GM12878 (cell line): ENCODE measurements around the gene CPNE9. TPM values are rescaled to one million over a fixed set of nuclear protein-coding genes. Genes with fewer than 3 reads are reported as not detected.

ENCODE experiments used
- ATAC-seq: fragments of 200-7000 bp; cut with Tn5 transposase; 3 replicates; pipeline ENCODE4 v1.9.1; 2020; ENCODE audit warnings: mild to moderate bottlenecking, moderate library complexity
- BruUV-seq: library from RNA; stranded (reverse); fragments of 400-500 nt; replicated peaks from 2 replicates; lab custom pipeline; 2021; lab: Mats Ljungman, UMichigan
- CTCF ChIA-PET: fragments of 300-600 bp; sonication (Branson Sonifier 250); formaldehyde crosslinking; extraction: SDS; loops from one replicate; lab custom pipeline; 2021; ENCODE audit warnings: inconsistent platforms; lab: Yijun Ruan, JAX
- POLR2A ChIA-PET: fragments of 350-600 bp; formaldehyde crosslinking; extraction: SDS; loops from one replicate; lab custom pipeline; 2021; ENCODE audit warnings: inconsistent platforms; lab: Charles Lee
- RAD21 ChIA-PET: fragments of 300-600 bp; sonication (Branson Sonifier 250); formaldehyde crosslinking; loops from one replicate; lab custom pipeline; 2023; ENCODE audit warnings: antibody characterized with exemption; ENCODE audit not compliant: unreplicated experiment; lab: Charles Lee
- SMC1A ChIA-PET: fragments of 300-600 bp; sonication (Branson Sonifier 250); formaldehyde crosslinking; loops from one replicate; lab custom pipeline; 2023; ENCODE audit not compliant: unreplicated experiment, uncharacterized antibody; lab: Charles Lee
- DNase-seq: peaks from one replicate; pipeline ENCODE4 v3.0.0-alpha.2; 2011; ENCODE audit warnings: low read depth, low spot score
- FAIRE-seq: peaks from 3 replicates; lab custom pipeline; 2011; peaks lifted over from hg19 to GRCh38; lab: Jason Lieb, UNC
- H2AFZ ChIP-seq: 2 replicates; pipeline ENCODE4 v1.6.0; 2011; ENCODE audit warnings: low read depth, low read length, control low read depth; ENCODE audit not compliant: control insufficient read depth
- H3K27ac ChIP-seq: 2 replicates; pipeline ENCODE4 v1.5.1; 2011; ENCODE audit warnings: control low read depth; ENCODE audit not compliant: control insufficient read depth, insufficient read depth
- H3K27me3 ChIP-seq, 2 experiments: replicated peaks in 1 of 2; 2 replicates each; pipeline versions ENCODE4 v1.6.0 to v1.6.1; 2011; ENCODE audit warnings: low read length in 1 of 2; ENCODE audit not compliant: control insufficient read depth in 2 of 2, insufficient read depth in 2 of 2
- H3K36me3 ChIP-seq, 2 experiments: 2 replicates each; pipeline ENCODE4 v1.5.1; 2011; ENCODE audit warnings: low read length in 1 of 2; ENCODE audit not compliant: control insufficient read depth in 2 of 2, insufficient read depth in 2 of 2
- H3K4me1 ChIP-seq: 2 replicates; pipeline ENCODE4 v1.6.1; 2011; ENCODE audit warnings: mild to moderate bottlenecking, low read length, moderate library complexity, mixed read lengths; ENCODE audit not compliant: control insufficient read depth, insufficient read depth
- H3K4me2 ChIP-seq: 2 replicates; pipeline ENCODE4 v1.6.0; 2011; ENCODE audit warnings: control low read depth; ENCODE audit not compliant: control insufficient read depth, insufficient read depth
- H3K4me3 ChIP-seq: fragments of 200-600 bp; sonication (generic); 2 replicates; pipeline ENCODE4 v1.5.1; 2016
- H3K79me2 ChIP-seq: 2 replicates; pipeline ENCODE4 v1.6.0; 2011; ENCODE audit warnings: low read length; ENCODE audit not compliant: control insufficient read depth, insufficient read depth
- H3K9ac ChIP-seq: 2 replicates; pipeline ENCODE4 v1.8.0; 2011; ENCODE audit warnings: low read length, control low read depth, mixed read lengths; ENCODE audit not compliant: control insufficient read depth, insufficient read depth
- H3K9me3 ChIP-seq: replicated peaks from 3 replicates; pipeline ENCODE4 v1.5.1; 2011; ENCODE audit warnings: mild to moderate bottlenecking, low read length; ENCODE audit not compliant: control insufficient read depth, insufficient read depth
- H4K20me1 ChIP-seq: 2 replicates; pipeline ENCODE4 v1.6.0; 2011; ENCODE audit not compliant: control insufficient read depth, insufficient read depth
- BCL11A ChIP-seq: IDR thresholded peaks from 2 replicates; pipeline ENCODE4 v1.6.1; 2011; ENCODE audit warnings: low read depth, low read length
- CHD4 ChIP-seq: fragments of 200-600 bp; sonication (generic); IDR thresholded peaks from 2 replicates; pipeline ENCODE4 v1.6.1; 2016; ENCODE audit warnings: mild to moderate bottlenecking
- GABPA ChIP-seq: IDR thresholded peaks from 2 replicates; pipeline ENCODE4 v1.6.1; 2014; ENCODE audit warnings: antibody characterized with exemption, low read depth, mild to moderate bottlenecking, inconsistent platforms
- IRF4 ChIP-seq: IDR thresholded peaks from 2 replicates; pipeline ENCODE4 v1.6.1; 2011; ENCODE audit warnings: low read depth, low read length
- JUND ChIP-seq: IDR thresholded peaks from 2 replicates; pipeline ENCODE4 v1.6.1; 2012; ENCODE audit warnings: low read depth, mild to moderate bottlenecking, low read length, improper control_type of control experiment, moderate library complexity
- MEF2A ChIP-seq: IDR thresholded peaks from 2 replicates; pipeline ENCODE4 v1.6.1; 2011; ENCODE audit warnings: low read depth, mild to moderate bottlenecking, low read length, moderate library complexity; ENCODE audit not compliant: insufficient read depth
- MEF2B ChIP-seq: fragments of 450-650 bp; IDR thresholded peaks from 2 replicates; pipeline ENCODE4 v1.6.1; 2018; ENCODE audit warnings: mild to moderate bottlenecking, moderate library complexity; ENCODE audit not compliant: partially characterized antibody, poor library complexity, severe bottlenecking
- PKNOX1 ChIP-seq: fragments of 450-650 bp; IDR thresholded peaks from 2 replicates; pipeline ENCODE4 v1.6.1; 2016; ENCODE audit warnings: mild to moderate bottlenecking
- RFX5 ChIP-seq: IDR thresholded peaks from 2 replicates; pipeline ENCODE4 v1.6.1; 2011; ENCODE audit warnings: low read depth, low read length, improper control_type of control experiment
- SUZ12 ChIP-seq: fragments of 200-600 bp; sonication (generic); IDR thresholded peaks from one replicate; pipeline ENCODE4 v1.6.1; 2018; ENCODE audit warnings: antibody characterized with exemption, mild to moderate bottlenecking; ENCODE audit not compliant: unreplicated experiment
- TCF12 ChIP-seq: IDR thresholded peaks from 2 replicates; pipeline ENCODE4 v1.6.1; 2011; ENCODE audit warnings: low read depth, mild to moderate bottlenecking, low read length
- USF1 ChIP-seq: IDR thresholded peaks from 2 replicates; pipeline ENCODE4 v1.6.1; 2011; ENCODE audit warnings: borderline replicate concordance, low read depth, mild to moderate bottlenecking, moderate library complexity, mixed read lengths, low read length; ENCODE audit not compliant: insufficient read depth; ENCODE audit errors: extremely low read length
- WGBS: methylation state at CpG from one replicate; pipeline ENCODE4 v1.1.6; 2016; ENCODE audit warnings: low lambda C conversion rate; ENCODE audit not compliant: insufficient replicate concordance, insufficient coverage; ENCODE audit errors: missing lambda C conversion rate; 5-methylcytosine and 5-hydroxymethylcytosine counted together
- in situ Hi-C: fragments of 300-500 bp; cut with MboI; formaldehyde crosslinking; loops from 9 replicates; pipeline ENCODE4 v1.14.3; 2018; ENCODE audit warnings: mixed read lengths
- intact Hi-C: fragments of 100-400 bp; cut with micrococcal nuclease; formaldehyde crosslinking; loops from one replicate; pipeline ENCODE4 v1.14.2; 2022; ENCODE audit not compliant: unreplicated experiment
- polyA plus RNA-seq, 11 experiments: library from polyadenylated mRNA; depleted of rRNA in 4 of 11; unstranded in 6 of 11; stranded (reverse) in 5 of 11; fragments of >200 nt; fragmentation: Nextera tagmentation in 4 of 11; fragmentation: Illumina TruSeq in 1 of 11; extraction: Ambion mirVana in 4 of 11; extraction: Trizol in 1 of 11; gene quantifications; 1 replicate in 1 of 11; 2 replicates in 10 of 11; pipeline versions ENCODE4 v1.2.1 to v1.2.3, GENCODE V29; 2011 to 2016; ENCODE audit warnings: inconsistent platforms in 2 of 11, missing spikeins in 2 of 11, low read depth in 1 of 11
- total RNA-seq, 4 experiments: library from RNA; depleted of rRNA in 3 of 4; stranded (reverse); fragments of >200 nt in 3 of 4; fragmentation: Illumina TruSeq in 1 of 4; extraction: Trizol in 1 of 4; gene quantifications; 2 replicates each; pipeline versions ENCODE4 v1.2.1 to v1.2.3, GENCODE V29; 2013 to 2021
- TF ChIP-seq, protein P1 (sequence below): IDR thresholded peaks from 2 replicates; pipeline ENCODE4 v1.6.1; 2011; ENCODE audit warnings: borderline replicate concordance, low read depth, mild to moderate bottlenecking, moderate library complexity, low read length; ENCODE audit not compliant: insufficient read depth, poor library complexity, severe bottlenecking
- TF ChIP-seq, protein P2 (sequence below): fragments of 450-650 bp; IDR thresholded peaks from 2 replicates; pipeline ENCODE4 v1.6.1; 2017; ENCODE audit warnings: low read depth, mild to moderate bottlenecking, moderate library complexity

The CPNE9 gene
- total and polyA plus RNA-seq, 10 of the 15 experiments (the other 5 are each of a cell fraction or from before 2014, with no cell fraction given): 0.02 to 0.12 (median 0.05) TPM; not detected in 7

DNA sequence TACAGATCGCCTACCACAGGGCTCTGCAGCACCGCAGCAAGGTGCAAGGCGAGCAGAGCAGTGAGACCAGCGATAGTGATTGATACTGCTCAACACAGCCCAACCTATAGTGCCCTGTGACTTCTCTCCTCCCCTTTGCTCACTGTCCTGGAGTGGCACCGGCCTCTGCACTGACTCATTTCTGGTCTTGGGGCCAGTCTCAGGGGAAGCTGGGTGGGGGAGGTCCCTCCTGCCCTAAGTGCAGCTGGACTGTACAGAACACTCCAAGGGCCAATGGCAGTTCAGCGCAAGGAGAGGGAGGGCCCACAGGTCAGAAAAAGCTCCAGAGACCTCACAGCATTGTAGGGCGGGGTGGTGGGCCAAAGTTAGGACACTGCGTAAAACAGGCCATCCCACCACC lies 43.6 kb downstream of the CPNE9 start:
- Histone ChIP-seq H3K27ac (no peak overlapping the region), H2AFZ (no peak overlapping the region), H3K79me2 (peaks cover 15% of the 10 kb centered on the region), H3K9ac (no peak overlapping the region), H3K9me3 (no peaks in the 10 kb centered on the region), H3K27me3 (no peaks in the 10 kb centered on the region)
- FAIRE-seq (no peak), ATAC-seq (peak; percentile 21)
- no TSS peak for BruUV-seq
- 7% methylated on average over 8 of the region's 8 CpGs for WGBS
- ChIA-PET RAD21 (no interaction called here), SMC1A (no interaction called here)
- in situ Hi-C loops: no loop called here
- TF ChIP-seq MEF2A: no peak
- no peak for TF ChIP-seq SUZ12
- no peak for TF ChIP-seq GABPA
- TF ChIP-seq BCL11A: no peak
- 0 out of 2 replicates have a peak, but pooled peaks have one; percentile 58 for TF ChIP-seq TCF12
- no peak for TF ChIP-seq USF1
- TF ChIP-seq, protein P1, sequence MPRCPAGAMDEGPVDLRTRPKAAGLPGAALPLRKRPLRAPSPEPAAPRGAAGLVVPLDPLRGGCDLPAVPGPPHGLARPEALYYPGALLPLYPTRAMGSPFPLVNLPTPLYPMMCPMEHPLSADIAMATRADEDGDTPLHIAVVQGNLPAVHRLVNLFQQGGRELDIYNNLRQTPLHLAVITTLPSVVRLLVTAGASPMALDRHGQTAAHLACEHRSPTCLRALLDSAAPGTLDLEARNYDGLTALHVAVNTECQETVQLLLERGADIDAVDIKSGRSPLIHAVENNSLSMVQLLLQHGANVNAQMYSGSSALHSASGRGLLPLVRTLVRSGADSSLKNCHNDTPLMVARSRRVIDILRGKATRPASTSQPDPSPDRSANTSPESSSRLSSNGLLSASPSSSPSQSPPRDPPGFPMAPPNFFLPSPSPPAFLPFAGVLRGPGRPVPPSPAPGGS: no peak
- TF ChIP-seq CHD4: no peak
- no peak for TF ChIP-seq RFX5
- 0 out of 2 replicates have a peak, but pooled peaks have one; percentile 35 for TF ChIP-seq IRF4
- TF ChIP-seq PKNOX1: peak; percentile 68; the same call in 1 of the 2 replicates
- TF ChIP-seq JUND: peak; percentile 56; the same call in 1 of the 2 replicates
- TF ChIP-seq MEF2B: peak; percentile 62
- TF ChIP-seq, protein P2, sequence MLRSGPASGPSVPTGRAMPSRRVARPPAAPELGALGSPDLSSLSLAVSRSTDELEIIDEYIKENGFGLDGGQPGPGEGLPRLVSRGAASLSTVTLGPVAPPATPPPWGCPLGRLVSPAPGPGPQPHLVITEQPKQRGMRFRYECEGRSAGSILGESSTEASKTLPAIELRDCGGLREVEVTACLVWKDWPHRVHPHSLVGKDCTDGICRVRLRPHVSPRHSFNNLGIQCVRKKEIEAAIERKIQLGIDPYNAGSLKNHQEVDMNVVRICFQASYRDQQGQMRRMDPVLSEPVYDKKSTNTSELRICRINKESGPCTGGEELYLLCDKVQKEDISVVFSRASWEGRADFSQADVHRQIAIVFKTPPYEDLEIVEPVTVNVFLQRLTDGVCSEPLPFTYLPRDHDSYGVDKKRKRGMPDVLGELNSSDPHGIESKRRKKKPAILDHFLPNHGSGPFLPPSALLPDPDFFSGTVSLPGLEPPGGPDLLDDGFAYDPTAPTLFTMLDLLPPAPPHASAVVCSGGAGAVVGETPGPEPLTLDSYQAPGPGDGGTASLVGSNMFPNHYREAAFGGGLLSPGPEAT: no peak
- TF ChIP-seq, all 136 proteins: peak for 5
- no peak for DNase-seq
- ChIA-PET CTCF (interaction anchor here (0.9 kb wide), 1 partner anchor 15 kb away, joined by 3 read pairs; no protein-coding TSS in a partner anchor), POLR2A (interaction anchor here (0.9 kb wide), 1 partner anchor 14 kb away, joined by 3 read pairs; no protein-coding TSS in a partner anchor)
- H3K4me3 ChIP-seq: no peak overlapping the region
- H3K4me2 ChIP-seq: no peak overlapping the region
- no peaks in the 10 kb centered on the region for H4K20me1 ChIP-seq
- H3K36me3 ChIP-seq: peaks cover 27 to 32% of the 10 kb centered on the region in 2 experiments
- H3K4me1 ChIP-seq: peaks cover 14% of the 10 kb centered on the region
- intact Hi-C loops: no loop called here
